HepG2 (cell line): ENCODE measurements around the gene LGI4. TPM values are rescaled to one million over a fixed set of nuclear protein-coding genes. Genes with fewer than 3 reads are reported as not detected.

Experiments
- ATAC-seq: fragments of 200-7000 bp; cut with Tn5 transposase; 3 replicates; pipeline ENCODE4 v1.9.1; 2020; ENCODE audit warnings: mild to moderate bottlenecking, moderate library complexity
- BruUV-seq: library from RNA; stranded (reverse); fragments of 400-500 nt; replicated peaks from 2 replicates; lab custom pipeline; 2021; lab: Mats Ljungman, UMichigan
- CTCF ChIA-PET: fragments of 300-600 bp; formaldehyde crosslinking; extraction: SDS; loops from one replicate; lab custom pipeline; 2021; ENCODE audit warnings: low total read pairs, inconsistent platforms, low intra/inter-chr PET ratio; lab: Yijun Ruan, JAX
- POLR2A ChIA-PET: fragments of 350-600 bp; sonication (Branson Sonifier 250); formaldehyde crosslinking; loops from one replicate; lab custom pipeline; 2020; ENCODE audit warnings: antibody characterized with exemption, inconsistent platforms; lab: Yijun Ruan, JAX
- DNase-seq: peaks from one replicate; pipeline ENCODE4 v3.0.0-alpha.2; 2015; ENCODE audit warnings: low spot score
- FAIRE-seq: peaks from 3 replicates; lab custom pipeline; 2011; peaks lifted over from hg19 to GRCh38; lab: Jason Lieb, UNC
- H2AFZ ChIP-seq: one replicate; pipeline ENCODE4 v1.6.1; 2011; ENCODE audit warnings: low read length, inconsistent platforms
- H3K27ac ChIP-seq: fragments of 300-600 bp; 3 replicates; pipeline ENCODE4 v1.8.0; 2011; ENCODE audit warnings: mixed run types, mild to moderate bottlenecking, mixed read lengths, low read length, inconsistent platforms; ENCODE audit not compliant: insufficient read depth; ENCODE audit errors: extremely low read length
- H3K27me3 ChIP-seq, 2 experiments: fragments of 200-600 bp in 1 of 2; 2 replicates in 1 of 2; 3 replicates in 1 of 2; pipeline versions ENCODE4 v1.6.0 to v1.8.0; 2011; ENCODE audit warnings: low read length in 2 of 2, mild to moderate bottlenecking in 2 of 2, moderate library complexity in 2 of 2, inconsistent platforms in 1 of 2; ENCODE audit not compliant: insufficient read depth in 2 of 2, control insufficient read depth in 1 of 2
- H3K36me3 ChIP-seq, 2 experiments: fragments of 200-600 bp in 1 of 2; replicated peaks in 1 of 2; 2 replicates in 1 of 2; 3 replicates in 1 of 2; pipeline versions ENCODE4 v1.5.1 to v1.8.0; 2011; ENCODE audit warnings: low read length in 2 of 2, inconsistent platforms in 1 of 2; ENCODE audit not compliant: insufficient read depth in 2 of 2, control insufficient read depth in 1 of 2
- H3K4me1 ChIP-seq: 2 replicates; pipeline ENCODE4 v1.5.1; 2012; ENCODE audit warnings: low read length, inconsistent platforms; ENCODE audit not compliant: insufficient read depth
- H3K4me2 ChIP-seq: 2 replicates; pipeline ENCODE4 v1.6.0; 2011; ENCODE audit warnings: low read depth, low read length, inconsistent platforms
- H3K4me3 ChIP-seq, 3 experiments: fragments of 200-600 bp in 1 of 3; sonication (generic), shearing (Covaris generic) in 1 of 3; replicated peaks in 1 of 3; 2 replicates each; pipeline ENCODE4 v1.5.1; 2011 to 2016; ENCODE audit warnings: low read length in 3 of 3, inconsistent platforms in 2 of 3, low read depth in 2 of 3, mild to moderate bottlenecking in 2 of 3, control low read depth in 1 of 3, mixed read lengths in 1 of 3; ENCODE audit not compliant: insufficient read depth in 1 of 3
- H3K79me2 ChIP-seq: one replicate; pipeline ENCODE4 v1.6.1; 2011; ENCODE audit warnings: low read length, inconsistent platforms; ENCODE audit not compliant: insufficient read depth
- H3K9ac ChIP-seq: 2 replicates; pipeline ENCODE4 v1.6.0; 2011; ENCODE audit warnings: mild to moderate bottlenecking, low read depth, low read length, inconsistent platforms; ENCODE audit not compliant: insufficient read depth
- H3K9me3 ChIP-seq: 2 replicates; pipeline ENCODE4 v1.5.1; 2012; ENCODE audit warnings: mild to moderate bottlenecking, low read length
- H4K20me1 ChIP-seq: 2 replicates; pipeline ENCODE4 v1.6.0; 2011; ENCODE audit warnings: inconsistent platforms, mild to moderate bottlenecking, low read length, moderate library complexity; ENCODE audit not compliant: insufficient read depth
- NCOR1 ChIP-seq: fragments of 200-600 bp; sonication (generic); IDR thresholded peaks from 2 replicates; pipeline ENCODE4 v1.7.0; 2017; ENCODE audit warnings: antibody characterized with exemption, low read length, borderline replicate concordance
- NFRKB ChIP-seq: fragments of 450-650 bp; IDR thresholded peaks from 2 replicates; pipeline ENCODE4 v1.6.1; 2017
- PHF20 ChIP-seq: sonication (generic); formaldehyde crosslinking; IDR thresholded peaks from 2 replicates; pipeline ENCODE4 v1.5.0; 2020; ENCODE audit warnings: mild to moderate bottlenecking, missing genetic modification reagents
- RAD51 ChIP-seq: fragments of 450-650 bp; IDR thresholded peaks from 2 replicates; pipeline ENCODE4 v1.6.1; 2016; ENCODE audit warnings: borderline replicate concordance
- SALL1 ChIP-seq: sonication (generic); formaldehyde crosslinking; IDR thresholded peaks from 2 replicates; pipeline ENCODE4 v1.8.0; 2022; ENCODE audit warnings: mild to moderate bottlenecking, missing genetic modification reagents
- ZBTB44 ChIP-seq: sonication (generic); formaldehyde crosslinking; IDR thresholded peaks from 2 replicates; pipeline ENCODE4 v1.4.0; 2020; ENCODE audit warnings: missing genetic modification reagents
- ZFP41 ChIP-seq: sonication (generic); formaldehyde crosslinking; IDR thresholded peaks from 2 replicates; pipeline ENCODE4 v1.4.0; 2020; ENCODE audit warnings: mild to moderate bottlenecking, missing genetic modification reagents, borderline replicate concordance
- ZNF367 ChIP-seq: sonication (generic); formaldehyde crosslinking; IDR thresholded peaks from 2 replicates; pipeline ENCODE4 v1.4.0; 2020; ENCODE audit warnings: missing genetic modification reagents, borderline replicate concordance
- ZNF562 ChIP-seq: sonication (generic); formaldehyde crosslinking; IDR thresholded peaks from 2 replicates; pipeline ENCODE4 v1.8.0; 2022; ENCODE audit warnings: missing genetic modification reagents, borderline replicate concordance
- ZNF747 ChIP-seq: sonication (generic); formaldehyde crosslinking; IDR thresholded peaks from 2 replicates; pipeline ENCODE4 v1.8.1; 2023; ENCODE audit warnings: missing genetic modification reagents, mild to moderate bottlenecking, borderline replicate concordance
- ZNF781 ChIP-seq: sonication (generic); formaldehyde crosslinking; IDR thresholded peaks from 2 replicates; pipeline ENCODE4 v1.5.1; 2020; ENCODE audit warnings: borderline replicate concordance, mild to moderate bottlenecking, missing genetic modification reagents; ENCODE audit errors: not compliant biosample characterization
- WGBS: methylation state at CpG from one replicate; pipeline ENCODE4 v1.1.6; 2017; ENCODE audit warnings: low lambda C conversion rate; 5-methylcytosine and 5-hydroxymethylcytosine counted together
- in situ Hi-C: cut with HindIII; loops from 2 replicates; pipeline ENCODE4 v1.10.0; 2017; ENCODE audit warnings: low pct_unique_long_range_greater_than_20kb; ENCODE audit not compliant: extremely low pct_ligation_motif_present
- intact Hi-C: fragments of 100-400 bp; cut with micrococcal nuclease; formaldehyde crosslinking; loops from one replicate; pipeline ENCODE4 v1.10.0; 2022; ENCODE audit not compliant: unreplicated experiment
- polyA plus RNA-seq, 8 experiments: library from polyadenylated mRNA; depleted of rRNA in 3 of 8; stranded (reverse) in 7 of 8; unstranded in 1 of 8; fragments of >200 nt; fragmentation: Illumina TruSeq in 4 of 8; extraction: Trizol in 4 of 8; gene quantifications; 2 replicates each; pipeline versions ENCODE4 v1.2.1 to v1.2.3, GENCODE V29; 2011 to 2016; ENCODE audit warnings: low read depth in 4 of 8, missing spikeins in 1 of 8, mixed read lengths in 1 of 8; ENCODE audit not compliant: insufficient read depth in 1 of 8
- total RNA-seq, 5 experiments: library from RNA; depleted of rRNA; stranded (reverse); fragments of >200 nt; fragmentation: Illumina TruSeq; extraction: Trizol; gene quantifications; 2 replicates each; pipeline ENCODE4 v1.2.3, GENCODE V29; 2016; ENCODE audit warnings: low read depth in 1 of 5
- TF ChIP-seq, protein P1 (sequence below): sonication (generic); formaldehyde crosslinking; IDR thresholded peaks from 2 replicates; pipeline ENCODE4 v1.4.0; 2020; ENCODE audit warnings: missing genetic modification reagents, borderline replicate concordance
- TF ChIP-seq, protein P2 (sequence below): sonication (generic); formaldehyde crosslinking; IDR thresholded peaks from 2 replicates; pipeline ENCODE4 v1.5.0; 2020; ENCODE audit warnings: missing genetic modification reagents
- TF ChIP-seq, protein P3 (sequence below): sonication (generic); formaldehyde crosslinking; IDR thresholded peaks from 2 replicates; pipeline ENCODE4 v1.5.1; 2020; ENCODE audit warnings: mild to moderate bottlenecking, missing genetic modification reagents, moderate library complexity

LGI4 gene
- total and polyA plus RNA-seq, 2 of the 13 experiments (the other 11 are each of a cell fraction or from before 2014, with no cell fraction given): 2.8 TPM; not detected in 1

DNA sequence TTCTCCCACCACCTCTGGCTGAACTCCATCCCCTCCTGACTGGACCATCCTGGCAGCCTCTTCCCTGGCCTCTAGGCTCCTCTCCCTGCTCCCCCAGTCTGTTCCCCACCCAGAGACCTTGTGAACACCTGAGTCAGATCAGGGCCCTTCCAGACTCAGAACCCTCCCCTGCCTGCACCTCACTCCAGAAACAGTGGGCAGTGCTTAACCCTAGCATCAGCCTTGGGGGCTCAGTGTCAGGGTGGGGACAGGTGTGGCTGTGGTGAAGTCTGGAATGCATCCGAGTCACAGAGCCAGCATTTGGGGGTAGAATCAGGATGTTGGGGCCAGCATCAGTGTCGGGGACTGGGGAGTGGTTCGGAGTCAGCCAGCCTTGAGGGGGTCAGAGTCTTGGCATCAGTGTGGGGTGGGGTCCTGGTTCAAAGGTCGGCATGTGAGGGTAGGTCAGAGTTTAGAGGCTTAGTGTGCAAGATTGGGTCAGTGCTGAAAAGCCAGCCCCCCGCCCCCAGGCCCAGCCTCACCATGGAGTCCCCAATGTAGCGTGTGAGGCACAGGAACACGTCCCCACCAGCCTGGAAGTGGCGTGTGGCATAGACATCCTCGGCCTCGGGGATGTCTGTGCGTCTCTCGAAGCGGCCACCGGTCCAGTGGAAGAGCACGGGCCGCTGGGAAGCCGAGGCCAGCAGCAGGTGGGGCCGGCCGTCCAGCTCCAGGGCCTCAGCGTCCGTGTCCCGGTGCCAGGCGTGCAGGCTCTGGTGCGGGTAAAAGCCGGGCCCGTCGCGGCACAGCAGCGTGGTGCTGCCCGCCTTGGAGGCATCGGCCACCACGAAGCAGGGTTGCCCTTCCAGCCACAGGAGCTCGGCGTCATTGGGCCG is 8.9 kb downstream of the LGI4 start:
- CTCF ChIA-PET: no interaction called here
- no peak overlapping the region for H3K9ac ChIP-seq
- peaks cover 88% of the 10 kb centered on the region for H3K4me1 ChIP-seq
- H2AFZ ChIP-seq: no peak overlapping the region
- H3K27ac ChIP-seq: no peak overlapping the region
- H3K4me2 ChIP-seq: no peak overlapping the region
- no peak overlapping the region for H3K4me3 ChIP-seq
- no peaks in the 10 kb centered on the region for H4K20me1 ChIP-seq
- H3K79me2 ChIP-seq: no peaks in the 10 kb centered on the region
- H3K27me3 ChIP-seq: no peaks in the 10 kb centered on the region
- H3K36me3 ChIP-seq: no peaks in the 10 kb centered on the region
- DNase-seq (no peak), FAIRE-seq (no peak), ATAC-seq (no peak)
- 75% methylated on average over 5 of the region's 35 CpGs for WGBS
- TF ChIP-seq ZNF747 (0 out of 2 replicates have a peak, but pooled peaks have one; percentile 40), ZNF781 (CRISPR knock-in tag) (no peak), NCOR1 (no peak), ZNF367 (CRISPR knock-in tag) (no peak), ZNF562 (no peak), SALL1 (CRISPR knock-in tag) (peak; percentile 7; the same call in 1 of the 2 replicates), ZBTB44 (CRISPR knock-in tag) (no peak), ZFP41 (CRISPR knock-in tag) (no peak), NFRKB (no peak), PHF20 (CRISPR knock-in tag) (no peak), RAD51 (no peak)
- TF ChIP-seq, protein P1, sequence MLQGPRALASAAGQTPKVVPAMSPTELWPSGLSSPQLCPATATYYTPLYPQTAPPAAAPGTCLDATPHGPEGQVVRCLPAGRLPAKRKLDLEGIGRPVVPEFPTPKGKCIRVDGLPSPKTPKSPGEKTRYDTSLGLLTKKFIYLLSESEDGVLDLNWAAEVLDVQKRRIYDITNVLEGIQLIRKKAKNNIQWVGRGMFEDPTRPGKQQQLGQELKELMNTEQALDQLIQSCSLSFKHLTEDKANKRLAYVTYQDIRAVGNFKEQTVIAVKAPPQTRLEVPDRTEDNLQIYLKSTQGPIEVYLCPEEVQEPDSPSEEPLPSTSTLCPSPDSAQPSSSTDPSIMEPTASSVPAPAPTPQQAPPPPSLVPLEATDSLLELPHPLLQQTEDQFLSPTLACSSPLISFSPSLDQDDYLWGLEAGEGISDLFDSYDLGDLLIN (CRISPR knock-in tag): no peak
- TF ChIP-seq, protein P2, sequence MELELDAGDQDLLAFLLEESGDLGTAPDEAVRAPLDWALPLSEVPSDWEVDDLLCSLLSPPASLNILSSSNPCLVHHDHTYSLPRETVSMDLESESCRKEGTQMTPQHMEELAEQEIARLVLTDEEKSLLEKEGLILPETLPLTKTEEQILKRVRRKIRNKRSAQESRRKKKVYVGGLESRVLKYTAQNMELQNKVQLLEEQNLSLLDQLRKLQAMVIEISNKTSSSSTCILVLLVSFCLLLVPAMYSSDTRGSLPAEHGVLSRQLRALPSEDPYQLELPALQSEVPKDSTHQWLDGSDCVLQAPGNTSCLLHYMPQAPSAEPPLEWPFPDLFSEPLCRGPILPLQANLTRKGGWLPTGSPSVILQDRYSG (CRISPR knock-in tag): no peak
- TF ChIP-seq, protein P3, sequence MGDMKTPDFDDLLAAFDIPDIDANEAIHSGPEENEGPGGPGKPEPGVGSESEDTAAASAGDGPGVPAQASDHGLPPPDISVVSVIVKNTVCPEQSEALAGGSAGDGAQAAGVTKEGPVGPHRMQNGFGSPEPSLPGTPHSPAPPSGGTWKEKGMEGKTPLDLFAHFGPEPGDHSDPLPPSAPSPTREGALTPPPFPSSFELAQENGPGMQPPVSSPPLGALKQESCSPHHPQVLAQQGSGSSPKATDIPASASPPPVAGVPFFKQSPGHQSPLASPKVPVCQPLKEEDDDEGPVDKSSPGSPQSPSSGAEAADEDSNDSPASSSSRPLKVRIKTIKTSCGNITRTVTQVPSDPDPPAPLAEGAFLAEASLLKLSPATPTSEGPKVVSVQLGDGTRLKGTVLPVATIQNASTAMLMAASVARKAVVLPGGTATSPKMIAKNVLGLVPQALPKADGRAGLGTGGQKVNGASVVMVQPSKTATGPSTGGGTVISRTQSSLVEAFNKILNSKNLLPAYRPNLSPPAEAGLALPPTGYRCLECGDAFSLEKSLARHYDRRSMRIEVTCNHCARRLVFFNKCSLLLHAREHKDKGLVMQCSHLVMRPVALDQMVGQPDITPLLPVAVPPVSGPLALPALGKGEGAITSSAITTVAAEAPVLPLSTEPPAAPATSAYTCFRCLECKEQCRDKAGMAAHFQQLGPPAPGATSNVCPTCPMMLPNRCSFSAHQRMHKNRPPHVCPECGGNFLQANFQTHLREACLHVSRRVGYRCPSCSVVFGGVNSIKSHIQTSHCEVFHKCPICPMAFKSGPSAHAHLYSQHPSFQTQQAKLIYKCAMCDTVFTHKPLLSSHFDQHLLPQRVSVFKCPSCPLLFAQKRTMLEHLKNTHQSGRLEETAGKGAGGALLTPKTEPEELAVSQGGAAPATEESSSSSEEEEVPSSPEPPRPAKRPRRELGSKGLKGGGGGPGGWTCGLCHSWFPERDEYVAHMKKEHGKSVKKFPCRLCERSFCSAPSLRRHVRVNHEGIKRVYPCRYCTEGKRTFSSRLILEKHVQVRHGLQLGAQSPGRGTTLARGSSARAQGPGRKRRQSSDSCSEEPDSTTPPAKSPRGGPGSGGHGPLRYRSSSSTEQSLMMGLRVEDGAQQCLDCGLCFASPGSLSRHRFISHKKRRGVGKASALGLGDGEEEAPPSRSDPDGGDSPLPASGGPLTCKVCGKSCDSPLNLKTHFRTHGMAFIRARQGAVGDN (CRISPR knock-in tag): peak; percentile 63
- intact Hi-C loops: no loop called here
- BruUV-seq: no TSS peak
- H3K9me3 ChIP-seq: no peaks in the 10 kb centered on the region
- POLR2A ChIA-PET: no interaction called here
- in situ Hi-C loops: no loop called here
